Osteocyte (in vitro differentiated cells): ENCODE data around the gene LINC00305. TPM values are rescaled to one million over a fixed set of nuclear protein-coding genes. Genes with fewer than 3 reads are reported as not detected.

ENCODE experiments used
- DNase-seq: peaks from one replicate; pipeline ENCODE4 v3.0.0; 2021; ENCODE audit warnings: mixed read lengths; ENCODE audit not compliant: unreplicated experiment; ENCODE audit errors: extremely low spot score
- H3K27ac Mint-ChIP-seq: one replicate; pipeline ENCODE4 v1.8.0; 2021; ENCODE audit warnings: mild to moderate bottlenecking, mixed read lengths; ENCODE audit not compliant: unreplicated experiment
- H3K27me3 Mint-ChIP-seq: one replicate; pipeline ENCODE4 v1.8.0; 2021; ENCODE audit warnings: mixed read lengths; ENCODE audit not compliant: unreplicated experiment
- H3K36me3 Mint-ChIP-seq: one replicate; pipeline ENCODE4 v1.8.0; 2021; ENCODE audit warnings: mixed read lengths; ENCODE audit not compliant: unreplicated experiment
- H3K4me1 Mint-ChIP-seq: one replicate; pipeline ENCODE4 v1.8.0; 2021; ENCODE audit warnings: mixed read lengths; ENCODE audit not compliant: unreplicated experiment
- H3K4me3 Mint-ChIP-seq: one replicate; pipeline ENCODE4 v1.8.0; 2021; ENCODE audit warnings: mild to moderate bottlenecking, moderate library complexity, mixed read lengths; ENCODE audit not compliant: unreplicated experiment
- H3K9me3 Mint-ChIP-seq: one replicate; pipeline ENCODE4 v1.8.0; 2021; ENCODE audit warnings: mixed read lengths; ENCODE audit not compliant: unreplicated experiment
- CTCF ChIP-seq: fragments of 200-600 bp; sonication (generic); IDR thresholded peaks from 2 replicates; pipeline ENCODE4 v1.5.0; 2021; ENCODE audit warnings: antibody characterized with exemption, mild to moderate bottlenecking, moderate library complexity
- total RNA-seq: library from RNA; stranded (reverse); gene quantifications from 2 replicates; pipeline ENCODE4 v1.2.1, GENCODE V29; 2021

Gene LINC00305
- total RNA-seq, 1 donor from 2014 or later: not detected

DNA sequence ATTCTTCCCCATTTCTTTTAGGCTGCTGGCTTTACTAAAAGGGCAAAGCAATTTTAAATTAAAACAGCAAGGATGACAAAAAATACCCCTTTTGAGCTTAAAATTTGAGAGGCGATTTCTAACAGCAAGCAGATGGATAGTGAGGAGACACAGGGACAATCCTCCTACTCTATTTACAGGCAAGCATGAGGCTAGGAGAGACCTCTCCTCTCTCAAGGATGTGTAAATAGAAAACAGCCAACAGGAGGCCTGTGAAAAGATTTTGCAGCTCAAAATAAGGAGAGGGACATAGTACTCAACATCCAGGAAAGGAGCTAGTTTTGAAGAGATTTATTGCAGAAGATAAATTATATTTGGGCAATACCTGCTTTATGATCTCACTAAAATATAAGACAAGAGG lies 53.8 kb downstream of the LINC00305 start:
- no peak for TF ChIP-seq CTCF
- DNase-seq: no peak
- Mint-ChIP-seq H3K4me3 (no peak overlapping the region), H3K9me3 (no peaks in the 10 kb centered on the region), H3K27ac (no peak overlapping the region), H3K4me1 (no peaks in the 10 kb centered on the region), H3K27me3 (peaks cover 30% of the 10 kb centered on the region), H3K36me3 (no peaks in the 10 kb centered on the region)

GRCh38 chr18:64094210-64094609 lies 54.7 kb downstream of the LINC00305 start:
- no peak overlapping the region for H3K4me3 Mint-ChIP-seq
- TF ChIP-seq CTCF: no peak
- no peaks in the 10 kb centered on the region for H3K9me3 Mint-ChIP-seq

GRCh38 chr18:64091526-64091925 lies 57.4 kb downstream of the LINC00305 start:
- Mint-ChIP-seq H3K9me3 (no peaks in the 10 kb centered on the region), H3K27ac (no peak overlapping the region), H3K4me3 (no peak overlapping the region), H3K4me1 (no peaks in the 10 kb centered on the region), H3K36me3 (no peaks in the 10 kb centered on the region), H3K27me3 (peaks cover 20% of the 10 kb centered on the region)
- no peak for DNase-seq
- TF ChIP-seq CTCF: no peak

More at GRCh38 chr18:64094210-64094609, 54.7 kb downstream of the LINC00305 start:
- Mint-ChIP-seq H3K27me3 (peaks cover 27% of the 10 kb centered on the region), H3K36me3 (no peaks in the 10 kb centered on the region), H3K4me1 (no peaks in the 10 kb centered on the region), H3K27ac (no peak overlapping the region)
- no peak for DNase-seq

DNA sequence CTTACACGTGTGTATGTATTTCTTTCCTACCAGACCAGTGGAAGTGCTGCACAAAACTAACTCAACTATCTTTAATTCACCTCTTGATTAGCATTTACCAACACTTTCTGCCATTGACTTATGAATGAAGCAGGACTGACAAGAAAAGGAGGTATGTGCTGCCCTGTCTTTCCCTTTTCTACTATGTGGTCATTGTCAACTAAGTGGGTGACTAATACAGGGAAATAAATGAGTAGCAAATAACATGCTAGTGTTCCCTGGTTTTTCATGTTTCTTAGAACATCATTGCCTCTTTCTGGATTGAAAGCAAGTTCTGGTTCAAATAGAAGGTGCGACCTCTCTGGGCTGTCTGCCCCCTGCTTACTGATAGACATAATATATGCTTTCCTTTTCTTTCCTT lies 58.0 kb downstream of the LINC00305 start:
- H3K27me3 Mint-ChIP-seq: peaks cover 17% of the 10 kb centered on the region

GRCh38 chr18:64083916-64084315 lies 65.0 kb downstream of the LINC00305 start:
- H3K4me3 Mint-ChIP-seq: no peak overlapping the region
- H3K36me3 Mint-ChIP-seq: no peaks in the 10 kb centered on the region
- no peaks in the 10 kb centered on the region for H3K9me3 Mint-ChIP-seq
- H3K27ac Mint-ChIP-seq: no peak overlapping the region
- no peak for DNase-seq
- no peak for TF ChIP-seq CTCF
- H3K4me1 Mint-ChIP-seq: no peaks in the 10 kb centered on the region
- peaks cover 7% of the 10 kb centered on the region for H3K27me3 Mint-ChIP-seq

More for the DNA sequence above, 58.0 kb downstream of the LINC00305 start:
- Mint-ChIP-seq H3K36me3 (no peaks in the 10 kb centered on the region), H3K4me1 (no peaks in the 10 kb centered on the region), H3K4me3 (no peak overlapping the region), H3K9me3 (no peaks in the 10 kb centered on the region), H3K27ac (no peak overlapping the region)
- no peak for TF ChIP-seq CTCF
- DNase-seq: no peak
